OCI-LY7 (cell line): ENCODE results near the gene RARG. TPM values are rescaled to one million over a fixed set of nuclear protein-coding genes. Genes with fewer than 3 reads are reported as not detected.

Experiments used
- BruUV-seq: library from RNA; stranded (reverse); fragments of 400-500 nt; replicated peaks from 2 replicates; lab custom pipeline; 2021; lab: Mats Ljungman, UMichigan
- CTCF ChIA-PET: fragments of 300-600 bp; sonication (Branson Sonifier 250); formaldehyde crosslinking; loops from one replicate; lab custom pipeline; 2022; ENCODE audit warnings: antibody characterized with exemption; ENCODE audit not compliant: unreplicated experiment; lab: Charles Lee
- POLR2A ChIA-PET: fragments of 300-600 bp; sonication (Branson Sonifier 250); formaldehyde crosslinking; loops from one replicate; lab custom pipeline; 2022; ENCODE audit warnings: antibody characterized with exemption; lab: Charles Lee
- DNase-seq: peaks from one replicate; pipeline ENCODE4 v3.0.0-alpha.2; 2015; ENCODE audit warnings: low spot score
- H2AFZ ChIP-seq: fragments of 200-600 bp; sonication (generic), shearing (Covaris generic); 2 replicates; pipeline ENCODE4 v1.6.1; 2014; ENCODE audit warnings: mild to moderate bottlenecking, antibody characterized with exemption, low read length, moderate library complexity
- H3K27ac ChIP-seq: fragments of 200-600 bp; sonication (generic); 2 replicates; pipeline ENCODE4 v1.5.1; 2014; ENCODE audit warnings: mixed run types, low read depth, mild to moderate bottlenecking, moderate library complexity, low read length, inconsistent platforms; ENCODE audit not compliant: poor library complexity, severe bottlenecking
- H3K36me3 ChIP-seq: fragments of 200-600 bp; sonication (generic); 2 replicates; pipeline ENCODE4 v1.6.1; 2014; ENCODE audit warnings: mild to moderate bottlenecking, antibody characterized with exemption, low read length, moderate library complexity, mixed read lengths; ENCODE audit not compliant: insufficient read depth
- H3K4me1 ChIP-seq: fragments of 200-600 bp; sonication (generic); 2 replicates; pipeline ENCODE4 v1.5.1; 2014; ENCODE audit warnings: mild to moderate bottlenecking, low read length; ENCODE audit not compliant: insufficient read depth, poor library complexity, severe bottlenecking
- H3K4me2 ChIP-seq: fragments of 200-600 bp; sonication (generic); 2 replicates; pipeline ENCODE4 v1.6.1; 2014; ENCODE audit warnings: mild to moderate bottlenecking, low read length
- H3K4me3 ChIP-seq: fragments of 200-600 bp; sonication (generic); 2 replicates; pipeline ENCODE4 v1.5.1; 2014; ENCODE audit warnings: mild to moderate bottlenecking, low read depth, low read length; ENCODE audit not compliant: poor library complexity, severe bottlenecking
- H3K79me2 ChIP-seq: fragments of 200-600 bp; sonication (generic); 2 replicates; pipeline ENCODE4 v1.6.1; 2016; ENCODE audit warnings: low read depth, mild to moderate bottlenecking, low read length, moderate library complexity, mixed read lengths; ENCODE audit not compliant: insufficient read depth
- H3K9me2 ChIP-seq: fragments of 200-600 bp; sonication (generic); 2 replicates; pipeline ENCODE4 v1.6.1; 2016; ENCODE audit warnings: mild to moderate bottlenecking, low read length, mixed read lengths; ENCODE audit not compliant: insufficient read depth
- H3K9me3 ChIP-seq: fragments of 200-600 bp; sonication (generic); 2 replicates; pipeline ENCODE4 v1.6.1; 2014; ENCODE audit warnings: mild to moderate bottlenecking, mixed run types, low read length, mixed read lengths
- H4K20me1 ChIP-seq: fragments of 200-600 bp; sonication (generic); 2 replicates; pipeline ENCODE4 v1.6.1; 2014; ENCODE audit warnings: mild to moderate bottlenecking, antibody characterized with exemption, low read length, moderate library complexity, mixed read lengths; ENCODE audit not compliant: insufficient read depth
- CTCF ChIP-seq: fragments of 200-600 bp; sonication (generic); conservative IDR thresholded peaks from 2 replicates; pipeline ENCODE4 v1.5.1; 2014; ENCODE audit warnings: mild to moderate bottlenecking, antibody characterized with exemption, low read length, moderate library complexity, mixed read lengths
- EZH2phosphoT487 ChIP-seq: fragments of 200-600 bp; sonication (generic); IDR thresholded peaks from 2 replicates; pipeline ENCODE4 v1.6.1; 2018; ENCODE audit warnings: low read depth, borderline replicate concordance, mild to moderate bottlenecking, mixed run types, antibody characterized with exemption, low read length, moderate library complexity, mixed read lengths
- intact Hi-C: fragments of 100-400 bp; cut with micrococcal nuclease; formaldehyde crosslinking; loops from one replicate; pipeline ENCODE4 v1.10.0; 2022; ENCODE audit not compliant: unreplicated experiment
- total RNA-seq, 2 experiments: library from RNA; depleted of rRNA in 1 of 2; stranded (reverse); fragments of >200 nt in 1 of 2; shearing (Covaris generic) in 1 of 2; gene quantifications; 2 replicates each; pipeline ENCODE4 v1.2.3, GENCODE V29; 2014 to 2022

RARG gene
- total RNA-seq, 2 experiments from 2014 or later = 7.0 to 8.4 TPM

GRCh38 chr12:53279283-53279869, 47.4 kb upstream of the RARG start:
- Histone ChIP-seq H3K36me3 (peaks cover 97% of the 10 kb centered on the region), H4K20me1 (no peaks in the 10 kb centered on the region), H3K4me2 (no peak overlapping the region), H3K4me3 (no peak overlapping the region), H3K9me3 (no peaks in the 10 kb centered on the region), H2AFZ (no peak overlapping the region), H3K79me2 (no peaks in the 10 kb centered on the region), H3K27ac (no peak overlapping the region), H3K9me2 (no peaks in the 10 kb centered on the region), H3K4me1 (no peaks in the 10 kb centered on the region)
- POLR2A ChIA-PET = interaction anchor here (0.8 to 3.4 kb wide), 2 partner anchors 10 to 16 kb away, joined by 5 to 16 read pairs; partner anchors contain the start of gene PFDN5
- intact Hi-C loops = no loop called here
- BruUV-seq = no TSS peak
- CTCF ChIA-PET = interaction anchor here (0.8 to 1.3 kb wide), 2 partner anchors 11 to 20 kb away, joined by 3 to 4 read pairs; partner anchors contain the start of gene MYG1
- no peak for DNase-seq
- TF ChIP-seq EZH2phosphoT487 (no peak), CTCF (no peak)

DNA sequence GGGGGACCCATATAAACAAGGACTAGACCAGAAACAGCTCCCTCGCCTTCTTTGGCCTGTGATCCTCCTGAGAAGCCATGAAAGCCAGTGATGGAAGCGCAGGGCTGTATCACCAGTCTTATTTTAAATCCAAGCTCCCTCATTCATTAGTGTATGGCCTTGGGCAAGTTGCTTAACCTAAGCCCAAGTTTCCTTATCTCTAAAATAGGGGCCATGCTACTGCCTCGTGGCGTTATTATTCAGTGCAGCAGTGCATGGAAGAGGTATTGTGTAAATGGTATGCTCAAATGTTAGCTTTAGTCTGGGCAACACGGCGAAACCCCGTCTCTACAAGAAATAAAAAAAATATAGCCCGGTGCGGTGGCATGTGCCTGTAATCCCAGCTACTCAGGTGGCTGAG, 46.0 kb upstream of the RARG start:
- Histone ChIP-seq H3K4me2 (no peak overlapping the region), H2AFZ (no peak overlapping the region), H3K36me3 (peaks cover 94% of the 10 kb centered on the region), H3K4me3 (no peak overlapping the region), H3K27ac (no peak overlapping the region), H3K4me1 (no peaks in the 10 kb centered on the region), H3K9me3 (no peaks in the 10 kb centered on the region), H4K20me1 (no peaks in the 10 kb centered on the region), H3K79me2 (no peaks in the 10 kb centered on the region), H3K9me2 (no peaks in the 10 kb centered on the region)
- POLR2A ChIA-PET = interaction anchor here (0.7 to 3.4 kb wide), 3 partner anchors 8 to 52 kb away, joined by 3 to 16 read pairs (median 4); partner anchors contain the start of gene PFDN5
- TF ChIP-seq CTCF (no peak), EZH2phosphoT487 (no peak)
- CTCF ChIA-PET = interaction anchor here (1.2 kb wide), 1 partner anchor 17 kb away, joined by 5 read pairs; the partner anchor contains the start of gene PFDN5
- intact Hi-C loops = no loop called here
- DNase-seq = no peak
- BruUV-seq = no TSS peak

GRCh38 chr12:53276511-53276910, 44.5 kb upstream of the RARG start:
- H3K4me2 ChIP-seq = no peak overlapping the region
- H3K79me2 ChIP-seq = peaks cover 1% of the 10 kb centered on the region; the same call in 1 of the 2 replicates
- H3K9me2 ChIP-seq = no peaks in the 10 kb centered on the region
- H4K20me1 ChIP-seq = no peaks in the 10 kb centered on the region
- ChIA-PET CTCF (no interaction called here), POLR2A (no interaction called here)
- intact Hi-C loops = no loop called here
- no peak for DNase-seq
- no peak for TF ChIP-seq EZH2phosphoT487
- TF ChIP-seq CTCF = no peak
- peaks cover 92% of the 10 kb centered on the region for H3K36me3 ChIP-seq
- H3K4me1 ChIP-seq = no peaks in the 10 kb centered on the region
- no TSS peak for BruUV-seq
- no peaks in the 10 kb centered on the region for H3K9me3 ChIP-seq
- no peak overlapping the region for H3K4me3 ChIP-seq
- H2AFZ ChIP-seq = no peak overlapping the region
- no peak overlapping the region for H3K27ac ChIP-seq
